Activated CD4-positive, alpha-beta T cell treated with anti-CD3 and anti-CD28 coated beads for 36 hours (primary cell): ENCODE measurements around the gene FOXQ1. TPM values are rescaled to one million over a fixed set of nuclear protein-coding genes. Genes with fewer than 3 reads are reported as not detected.

Experiments
- ATAC-seq: fragments of 200-7000 bp; cut with Tn5 transposase; one replicate; pipeline ENCODE4 v1.10.0; 2021; ENCODE audit warnings: mild to moderate bottlenecking, moderate library complexity
- CTCF ChIA-PET: fragments of 350-600 bp; sonication (Branson Sonifier 250); formaldehyde crosslinking; loops from one replicate; lab custom pipeline; 2021; ENCODE audit warnings: antibody characterized with exemption; lab: Charles Lee
- POLR2A ChIA-PET: fragments of 350-600 bp; sonication (Branson Sonifier 250); formaldehyde crosslinking; loops from one replicate; lab custom pipeline; 2021; ENCODE audit warnings: antibody characterized with exemption, inconsistent platforms; lab: Charles Lee
- DNase-seq: peaks from one replicate; pipeline ENCODE4 v3.0.0-alpha.2; 2020
- H3K27ac Mint-ChIP-seq: one replicate; pipeline ENCODE4 v1.8.0; 2021; ENCODE audit warnings: mixed read lengths
- H3K27me3 Mint-ChIP-seq: one replicate; pipeline ENCODE4 v1.8.0; 2021; ENCODE audit warnings: mixed read lengths
- H3K36me3 Mint-ChIP-seq: one replicate; pipeline ENCODE4 v1.8.0; 2021; ENCODE audit warnings: low read depth, mixed read lengths
- H3K4me1 Mint-ChIP-seq: one replicate; pipeline ENCODE4 v1.8.0; 2021; ENCODE audit warnings: mixed read lengths
- H3K4me3 Mint-ChIP-seq: one replicate; pipeline ENCODE4 v1.8.0; 2021; ENCODE audit warnings: mild to moderate bottlenecking, moderate library complexity, mixed read lengths
- H3K9me3 Mint-ChIP-seq: one replicate; pipeline ENCODE4 v1.8.0; 2021; ENCODE audit warnings: low read depth, mixed read lengths
- intact Hi-C, 2 experiments: fragments of 100-400 bp; cut with DNase I in 1 of 2; cut with micrococcal nuclease in 1 of 2; formaldehyde crosslinking; loops; one replicate each; pipeline versions ENCODE4 v1.14.2 to v1.15.1; 2022 to 2024; cut with DNase I, micrococcal nuclease
- total RNA-seq, 2 experiments: library from RNA; stranded (reverse); gene quantifications; one replicate each; pipeline ENCODE4 v1.2.3, GENCODE V29; 2021

FOXQ1 gene
- total RNA-seq, 2 experiments from 2014 or later: not detected

DNA sequence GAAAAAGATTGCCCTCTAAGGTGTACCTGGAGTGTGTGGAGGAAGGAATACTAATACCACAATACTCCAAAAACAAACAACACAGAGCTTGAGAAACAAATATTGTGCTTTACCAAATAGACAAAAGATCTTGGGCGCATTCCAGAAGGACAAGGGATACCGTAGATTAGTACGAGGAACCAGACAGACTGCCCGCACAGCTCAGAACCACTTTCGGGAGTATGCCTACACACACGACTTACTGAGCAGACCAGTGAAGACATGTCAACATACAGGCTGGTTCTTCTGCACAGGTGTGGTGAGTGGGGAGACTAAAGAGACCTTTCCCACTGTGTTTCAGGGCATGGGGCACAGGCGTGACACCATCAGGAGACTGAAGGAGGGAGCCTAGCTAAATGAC lies 15.8 kb upstream of the FOXQ1 start:
- H3K27me3 Mint-ChIP-seq: peaks cover 41% of the 10 kb centered on the region
- H3K4me1 Mint-ChIP-seq: no peaks in the 10 kb centered on the region
- H3K36me3 Mint-ChIP-seq: no peaks in the 10 kb centered on the region
- CTCF ChIA-PET: no interaction called here
- DNase-seq (no peak), ATAC-seq (no peak)
- H3K4me3 Mint-ChIP-seq: no peak overlapping the region
- no peak overlapping the region for H3K27ac Mint-ChIP-seq
- POLR2A ChIA-PET: no interaction called here
- intact Hi-C loops: no loop called here
- no peaks in the 10 kb centered on the region for H3K9me3 Mint-ChIP-seq

DNA sequence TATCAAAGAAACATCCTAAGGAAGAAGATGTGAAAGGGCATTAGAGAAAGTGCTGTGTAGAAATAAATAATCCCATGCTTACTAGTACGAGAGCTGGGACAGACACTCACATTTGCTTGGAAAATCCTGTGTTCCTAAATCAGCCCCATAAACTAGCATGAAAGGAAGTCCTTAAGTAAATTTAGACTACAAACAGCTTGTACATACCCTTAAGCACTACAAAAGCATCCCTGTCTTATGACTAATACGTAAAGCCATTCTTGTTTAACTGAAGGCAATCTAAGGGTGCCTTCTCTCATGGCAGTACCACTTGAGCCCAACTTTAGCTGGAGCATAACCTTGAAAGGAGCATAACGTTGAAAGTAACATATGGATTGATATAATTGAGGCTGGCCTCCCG lies 15.4 kb upstream of the FOXQ1 start:
- peaks cover 1% of the 10 kb centered on the region for H3K9me3 Mint-ChIP-seq
- H3K27me3 Mint-ChIP-seq: peaks cover 42% of the 10 kb centered on the region
- intact Hi-C loops: no loop called here
- H3K4me3 Mint-ChIP-seq: no peak overlapping the region
- no peak for DNase-seq
- ATAC-seq: no peak
- CTCF ChIA-PET: no interaction called here
- H3K27ac Mint-ChIP-seq: no peak overlapping the region
- H3K4me1 Mint-ChIP-seq: no peaks in the 10 kb centered on the region
- POLR2A ChIA-PET: no interaction called here
- no peaks in the 10 kb centered on the region for H3K36me3 Mint-ChIP-seq

DNA sequence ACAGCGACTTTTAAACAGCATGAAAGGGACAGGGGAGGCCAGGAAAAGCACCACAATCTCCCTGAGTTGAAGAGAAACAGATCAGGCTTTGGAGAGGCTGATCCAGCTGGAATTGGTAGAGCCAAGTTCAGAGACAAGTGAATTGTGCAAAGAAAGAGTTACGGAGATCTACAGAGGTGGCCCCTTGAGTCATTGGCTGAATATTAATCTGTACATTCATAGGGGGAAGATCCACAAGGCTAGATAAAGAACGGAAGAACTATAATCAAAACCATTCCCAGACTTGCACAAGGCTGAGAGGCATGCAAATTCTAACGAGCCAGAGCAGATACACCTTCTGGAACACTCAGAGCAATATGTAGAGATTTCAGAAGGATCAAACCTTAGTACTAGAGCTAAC lies 14.2 kb upstream of the FOXQ1 start:
- H3K27me3 Mint-ChIP-seq: peaks cover 44% of the 10 kb centered on the region

DNA sequence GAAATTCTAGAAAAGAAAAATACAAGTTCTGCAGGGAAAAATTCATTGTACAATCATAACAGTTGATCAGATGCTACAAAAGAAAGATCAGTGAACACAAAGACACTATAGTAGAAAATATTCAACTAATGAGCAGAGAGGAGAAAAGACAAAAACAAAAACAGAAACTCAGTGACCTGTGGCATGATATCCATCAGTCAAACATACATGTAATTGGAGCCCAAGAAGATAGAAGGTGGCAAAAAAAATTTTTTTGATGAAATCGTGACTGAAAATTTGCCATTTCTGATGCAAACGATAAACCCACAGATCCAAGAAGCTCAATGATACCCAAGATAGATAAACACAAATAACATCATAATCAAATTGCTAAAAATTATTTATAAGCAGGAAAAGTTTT lies 13.1 kb upstream of the FOXQ1 start:
- POLR2A ChIA-PET: no interaction called here
- no peak overlapping the region for H3K27ac Mint-ChIP-seq
- intact Hi-C loops: no loop called here

More for the DNA sequence above, 14.2 kb upstream of the FOXQ1 start:
- Mint-ChIP-seq H3K4me1 (no peaks in the 10 kb centered on the region), H3K36me3 (no peaks in the 10 kb centered on the region), H3K27ac (no peak overlapping the region), H3K4me3 (no peak overlapping the region), H3K9me3 (peaks cover 9% of the 10 kb centered on the region)
- DNase-seq (no peak), ATAC-seq (no peak)
- ChIA-PET POLR2A (no interaction called here), CTCF (no interaction called here)
- intact Hi-C loops: no loop called here

DNA sequence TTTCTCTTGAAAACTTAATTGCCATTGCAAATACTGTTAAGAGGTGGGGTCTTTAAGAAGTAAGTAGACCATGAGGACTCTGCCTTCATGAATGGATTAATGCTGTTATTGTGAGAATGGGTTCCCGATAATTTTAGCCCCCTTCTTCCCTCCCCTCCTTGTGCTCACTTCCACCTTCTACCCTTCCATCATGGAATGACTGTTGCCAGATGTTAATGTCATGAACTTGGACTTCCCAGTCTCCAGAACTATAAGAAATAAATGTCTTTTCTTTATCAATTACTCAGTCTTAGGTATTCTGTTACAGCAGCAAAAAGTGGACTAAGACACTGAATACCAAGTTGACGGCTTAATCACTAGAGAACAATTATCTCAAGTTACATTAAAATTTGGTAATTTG lies 5.8 kb upstream of the FOXQ1 start:
- H3K9me3 Mint-ChIP-seq: peaks cover 14% of the 10 kb centered on the region
- H3K4me1 Mint-ChIP-seq: peaks cover 2% of the 10 kb centered on the region
- ChIA-PET POLR2A (no interaction called here), CTCF (no interaction called here)
- no peaks in the 10 kb centered on the region for H3K36me3 Mint-ChIP-seq
- H3K27me3 Mint-ChIP-seq: peaks cover 57% of the 10 kb centered on the region
- intact Hi-C loops: no loop called here
- ATAC-seq: no peak
- no peak overlapping the region for H3K27ac Mint-ChIP-seq
- no peak for DNase-seq
- H3K4me3 Mint-ChIP-seq: no peak overlapping the region

More for the DNA sequence above, 13.1 kb upstream of the FOXQ1 start:
- DNase-seq (no peak), ATAC-seq (no peak)
- H3K9me3 Mint-ChIP-seq: peaks cover 9% of the 10 kb centered on the region
- H3K36me3 Mint-ChIP-seq: no peaks in the 10 kb centered on the region
- peaks cover 43% of the 10 kb centered on the region for H3K27me3 Mint-ChIP-seq
- CTCF ChIA-PET: interaction anchor here (0.6 kb wide), 2 partner anchors 24 to 929 kb away, joined by 3 read pairs; no protein-coding TSS in a partner anchor
- no peak overlapping the region for H3K4me3 Mint-ChIP-seq
- no peaks in the 10 kb centered on the region for H3K4me1 Mint-ChIP-seq

DNA sequence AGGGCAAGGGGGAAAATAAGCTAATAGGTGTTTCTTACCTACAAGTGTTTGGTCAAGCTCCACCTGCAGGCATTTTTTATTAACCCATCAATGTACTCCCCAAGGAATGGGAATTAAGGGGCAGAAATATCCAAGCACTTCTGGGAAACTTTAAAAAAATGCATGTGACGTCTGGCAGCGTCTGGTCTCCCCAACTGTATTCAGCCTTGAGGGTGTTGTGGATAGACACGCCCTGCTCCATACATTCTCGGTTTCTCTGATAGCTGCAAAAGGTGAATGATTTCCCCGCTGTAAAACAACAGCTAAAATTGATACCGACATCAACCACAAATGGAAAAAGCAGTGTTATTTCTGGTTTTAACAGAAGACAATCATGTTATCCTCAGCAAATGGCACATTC lies 2.5 kb upstream of the FOXQ1 start:
- H3K27ac Mint-ChIP-seq: no peak overlapping the region
- CTCF ChIA-PET: interaction anchor here (0.6 kb wide), 1 partner anchor 88 kb away, joined by 3 read pairs; no protein-coding TSS in a partner anchor
- H3K27me3 Mint-ChIP-seq: peaks cover 57% of the 10 kb centered on the region
- no peak for ATAC-seq
- no peaks in the 10 kb centered on the region for H3K36me3 Mint-ChIP-seq
- peaks cover 13% of the 10 kb centered on the region for H3K4me1 Mint-ChIP-seq
- no peak for DNase-seq
- intact Hi-C loops: no loop called here
- no peak overlapping the region for H3K4me3 Mint-ChIP-seq
- H3K9me3 Mint-ChIP-seq: peaks cover 5% of the 10 kb centered on the region
- POLR2A ChIA-PET: no interaction called here

DNA sequence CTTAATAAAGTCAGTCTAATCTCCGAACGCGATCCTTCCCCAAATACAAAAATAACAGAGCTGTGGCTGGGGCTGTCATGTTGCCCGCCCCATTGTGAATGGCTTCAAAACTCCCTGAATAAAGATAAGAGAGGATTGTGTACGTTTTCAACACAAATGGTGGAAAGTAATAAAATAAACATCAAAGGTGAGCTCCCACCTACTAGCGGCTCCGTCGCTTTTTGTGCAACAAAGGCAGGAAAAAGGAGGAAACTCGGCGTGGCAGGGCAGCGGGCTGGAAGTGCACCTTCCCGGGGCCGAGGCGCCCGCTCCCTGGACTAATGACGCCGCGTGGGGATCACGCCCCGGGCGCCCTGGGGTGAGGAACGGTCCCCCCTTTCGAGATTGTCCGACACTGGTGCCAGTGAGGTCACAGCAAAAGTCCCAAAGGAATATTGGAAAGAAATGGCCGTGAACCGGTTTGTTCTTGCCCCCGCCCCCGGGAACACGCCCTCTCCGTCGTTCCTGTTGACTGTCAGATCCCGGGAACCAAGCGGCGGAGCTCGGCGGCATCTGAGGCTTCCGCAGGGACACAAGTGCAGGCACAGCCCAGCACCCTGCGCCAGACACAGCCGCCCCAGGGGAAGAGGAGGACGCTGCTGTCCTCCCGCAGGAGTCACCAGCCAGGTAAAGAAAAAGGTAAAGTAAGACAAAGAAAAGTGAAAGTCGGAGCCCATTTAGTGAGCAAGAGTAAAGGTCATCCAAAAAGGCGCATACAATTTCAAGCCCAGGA lies 1.1 kb upstream of the FOXQ1 start:
- no peaks in the 10 kb centered on the region for H3K36me3 Mint-ChIP-seq
- intact Hi-C loops: loop anchor here (5.0 kb wide), 3 partner anchors 66 to 514 kb away; partner anchors contain the start of gene FOXC1 (in 1 of the 2)
- H3K9me3 Mint-ChIP-seq: peaks cover 3% of the 10 kb centered on the region
- POLR2A ChIA-PET: no interaction called here
- CTCF ChIA-PET: interaction anchor here (0.6 to 1.2 kb wide), 5 partner anchors 17 to 723 kb away, joined by 3 read pairs; no protein-coding TSS in a partner anchor
- H3K27me3 Mint-ChIP-seq: peaks cover 65% of the 10 kb centered on the region
- no peak for ATAC-seq
- DNase-seq: no peak
- peaks cover 20% of the 10 kb centered on the region for H3K4me1 Mint-ChIP-seq
- H3K27ac Mint-ChIP-seq: no peak overlapping the region
- H3K4me3 Mint-ChIP-seq: peak overlapping the region; percentile 49

DNA sequence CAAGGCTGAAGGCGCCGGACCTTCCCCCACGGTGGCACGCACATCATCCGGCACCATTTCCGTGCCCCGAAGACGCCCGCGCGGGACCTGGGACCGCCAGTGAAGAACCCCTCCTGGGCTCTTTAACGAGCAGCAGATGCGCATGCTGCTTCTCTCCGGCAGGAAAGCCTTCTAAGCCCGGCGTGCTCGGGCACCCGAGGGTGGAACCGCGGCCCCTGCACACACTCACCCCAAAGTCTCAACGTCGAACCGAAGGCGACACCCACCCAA lies 240 bp downstream of the FOXQ1 start:
- POLR2A ChIA-PET: no interaction called here
- Mint-ChIP-seq H3K27me3 (peaks cover 64% of the 10 kb centered on the region), H3K36me3 (no peaks in the 10 kb centered on the region), H3K4me1 (peaks cover 24% of the 10 kb centered on the region), H3K4me3 (peak overlapping the region; percentile 53), H3K9me3 (no peaks in the 10 kb centered on the region), H3K27ac (no peak overlapping the region)
- intact Hi-C loops: loop anchor here (2.0 to 5.0 kb wide), 4 partner anchors 65 to 515 kb away; partner anchors contain the start of gene FOXC1 (in 1 of the 2)
- CTCF ChIA-PET: interaction anchor here (1.6 kb wide), 1 partner anchor 75 kb away, joined by 3 read pairs; no protein-coding TSS in a partner anchor
- ATAC-seq (no peak), DNase-seq (peak; percentile 25)

DNA sequence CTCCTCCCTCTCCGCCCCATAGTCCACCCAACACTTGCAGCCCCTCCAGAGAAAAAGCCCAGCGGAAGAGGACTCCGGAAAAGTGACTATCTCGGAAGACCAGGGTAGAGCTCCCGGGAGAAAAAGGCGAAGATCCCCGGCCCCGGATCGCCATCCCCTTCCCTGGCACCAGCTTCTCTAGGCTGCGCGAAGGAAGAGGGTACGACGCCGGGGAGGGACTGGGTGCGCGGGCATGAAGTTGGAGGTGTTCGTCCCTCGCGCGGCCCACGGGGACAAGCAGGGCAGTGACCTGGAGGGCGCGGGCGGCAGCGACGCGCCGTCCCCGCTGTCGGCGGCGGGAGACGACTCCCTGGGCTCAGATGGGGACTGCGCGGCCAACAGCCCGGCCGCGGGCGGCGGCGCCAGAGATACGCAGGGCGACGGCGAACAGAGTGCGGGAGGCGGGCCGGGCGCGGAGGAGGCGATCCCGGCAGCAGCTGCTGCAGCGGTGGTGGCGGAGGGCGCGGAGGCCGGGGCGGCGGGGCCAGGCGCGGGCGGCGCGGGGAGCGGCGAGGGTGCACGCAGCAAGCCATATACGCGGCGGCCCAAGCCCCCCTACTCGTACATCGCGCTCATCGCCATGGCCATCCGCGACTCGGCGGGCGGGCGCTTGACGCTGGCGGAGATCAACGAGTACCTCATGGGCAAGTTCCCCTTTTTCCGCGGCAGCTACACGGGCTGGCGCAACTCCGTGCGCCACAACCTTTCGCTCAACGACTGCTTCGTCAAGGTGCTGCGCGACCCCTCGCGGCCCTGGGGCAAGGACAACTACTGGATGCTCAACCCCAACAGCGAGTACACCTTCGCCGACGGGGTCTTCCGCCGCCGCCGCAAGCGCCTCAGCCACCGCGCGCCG lies 822 bp downstream of the FOXQ1 start:
- peak overlapping the region; percentile 53 for H3K4me3 Mint-ChIP-seq
- intact Hi-C loops: loop anchor here (2.0 to 5.0 kb wide), 4 partner anchors 65 to 515 kb away; partner anchors contain the start of gene FOXC1 (in 1 of the 2)
- ATAC-seq: no peak
- peak; percentile 41 for DNase-seq
- no peaks in the 10 kb centered on the region for H3K36me3 Mint-ChIP-seq
- POLR2A ChIA-PET: no interaction called here
- peaks cover 62% of the 10 kb centered on the region for H3K27me3 Mint-ChIP-seq
- H3K4me1 Mint-ChIP-seq: peaks cover 24% of the 10 kb centered on the region
- no peaks in the 10 kb centered on the region for H3K9me3 Mint-ChIP-seq
- no peak overlapping the region for H3K27ac Mint-ChIP-seq
- CTCF ChIA-PET: interaction anchor here (1.1 to 1.6 kb wide), 2 partner anchors 68 to 74 kb away, joined by 3 read pairs; no protein-coding TSS in a partner anchor

DNA sequence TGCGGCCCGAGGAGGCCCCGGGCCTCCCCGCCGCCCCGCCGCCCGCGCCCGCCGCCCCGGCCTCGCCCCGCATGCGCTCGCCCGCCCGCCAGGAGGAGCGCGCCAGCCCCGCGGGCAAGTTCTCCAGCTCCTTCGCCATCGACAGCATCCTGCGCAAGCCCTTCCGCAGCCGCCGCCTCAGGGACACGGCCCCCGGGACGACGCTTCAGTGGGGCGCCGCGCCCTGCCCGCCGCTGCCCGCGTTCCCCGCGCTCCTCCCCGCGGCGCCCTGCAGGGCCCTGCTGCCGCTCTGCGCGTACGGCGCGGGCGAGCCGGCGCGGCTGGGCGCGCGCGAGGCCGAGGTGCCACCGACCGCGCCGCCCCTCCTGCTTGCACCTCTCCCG lies 1.5 kb downstream of the FOXQ1 start:
- Mint-ChIP-seq H3K4me3 (no peak overlapping the region), H3K36me3 (no peaks in the 10 kb centered on the region), H3K9me3 (no peaks in the 10 kb centered on the region), H3K27me3 (peaks cover 62% of the 10 kb centered on the region), H3K27ac (no peak overlapping the region), H3K4me1 (peaks cover 24% of the 10 kb centered on the region)
- ChIA-PET CTCF (interaction anchor here (1.1 kb wide), 1 partner anchor 68 kb away, joined by 3 read pairs; no protein-coding TSS in a partner anchor), POLR2A (no interaction called here)
- ATAC-seq (no peak), DNase-seq (no peak)
- intact Hi-C loops: loop anchor here (2.0 to 5.0 kb wide), 4 partner anchors 64 to 516 kb away; partner anchors contain the start of gene FOXC1 (in 1 of the 2)

DNA sequence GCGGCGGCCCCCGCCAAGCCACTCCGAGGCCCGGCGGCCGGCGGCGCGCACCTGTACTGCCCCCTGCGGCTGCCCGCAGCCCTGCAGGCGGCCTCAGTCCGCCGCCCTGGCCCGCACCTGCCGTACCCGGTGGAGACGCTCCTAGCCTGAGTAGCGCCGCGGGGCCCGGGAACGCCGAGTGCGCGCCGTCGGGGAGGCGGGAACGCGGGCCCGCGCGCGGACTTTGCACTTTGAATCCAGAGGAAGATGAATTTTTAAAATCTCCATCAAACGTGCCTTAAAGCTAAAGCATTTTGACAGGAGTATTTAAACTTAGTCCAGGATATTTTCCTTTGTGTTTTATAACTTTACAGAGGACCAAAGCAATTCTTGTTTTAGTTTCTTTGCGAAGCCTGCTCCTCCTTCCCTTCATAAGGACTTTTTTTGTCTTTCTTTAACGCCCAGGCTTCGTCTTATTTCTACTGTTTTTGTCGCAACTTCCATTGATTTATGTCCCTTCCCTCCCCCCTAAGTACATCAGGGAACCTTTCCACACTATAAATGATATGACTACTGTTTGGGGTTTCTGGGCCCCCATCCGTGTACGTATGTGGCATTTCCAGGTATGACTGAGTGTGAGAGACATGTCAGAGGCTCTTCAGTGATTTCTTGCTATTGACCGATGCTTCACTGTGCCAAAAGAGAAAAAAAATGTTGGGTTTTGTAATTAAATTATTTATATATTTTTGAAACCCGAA lies 2.0 kb downstream of the FOXQ1 start:
- Mint-ChIP-seq H3K27ac (peak overlapping the region; percentile 20), H3K27me3 (peaks cover 57% of the 10 kb centered on the region), H3K36me3 (no peaks in the 10 kb centered on the region), H3K4me1 (peaks cover 24% of the 10 kb centered on the region), H3K4me3 (peak overlapping the region; percentile 30), H3K9me3 (no peaks in the 10 kb centered on the region)
- DNase-seq (peak; percentile 68), ATAC-seq (peak; percentile 75)
- intact Hi-C loops: loop anchor here (2.0 to 5.0 kb wide), 4 partner anchors 63 to 517 kb away; partner anchors contain the start of gene FOXC1 (in 1 of the 2)
- CTCF ChIA-PET: interaction anchor here (0.7 kb wide), 1 partner anchor 69 kb away, joined by 3 read pairs; no protein-coding TSS in a partner anchor
- POLR2A ChIA-PET: no interaction called here
